Esophagus squamous epithelium (tissue), 5 donors: Measurements from ENCODE around the gene FAM186B. TPM values are rescaled to one million over a fixed set of nuclear protein-coding genes. Genes with fewer than 3 reads are reported as not detected.

Experiments used
- DNase-seq: peaks from one replicate; lab custom pipeline; 2025; lab: John Stamatoyannopoulos, UW
- H3K27ac ChIP-seq, 4 donors: fragments of 200-600 bp; sonication (generic); one replicate each; pipeline ENCODE4 v1.5.1; 2016 to 2019; ENCODE audit warnings: mild to moderate bottlenecking in 1 of 4
- H3K27me3 ChIP-seq, 4 donors: fragments of 200-600 bp; sonication (generic); 1 replicate in 3 of 4; 2 replicates in 1 of 4; pipeline versions ENCODE4 v1.5.1 to v1.6.0; 2017 to 2021; ENCODE audit warnings: antibody characterized with exemption in 1 of 4
- H3K36me3 ChIP-seq, 3 donors: fragments of 200-600 bp; sonication (generic); one replicate each; pipeline ENCODE4 v1.5.1; 2016 to 2019
- H3K4me1 ChIP-seq, 3 donors: fragments of 200-600 bp; sonication (generic); one replicate each; pipeline ENCODE4 v1.5.1; 2017 to 2019
- H3K4me3 ChIP-seq, 4 donors: fragments of 200-600 bp; sonication (generic); 1 replicate in 3 of 4; 2 replicates in 1 of 4; pipeline ENCODE4 v1.5.1; 2016 to 2019; ENCODE audit warnings: mild to moderate bottlenecking in 2 of 4, moderate library complexity in 1 of 4
- H3K9me3 ChIP-seq, 3 donors: fragments of 200-600 bp; sonication (generic); one replicate each; pipeline ENCODE4 v1.5.1; 2016 to 2019
- CTCF ChIP-seq, 6 experiments: fragments of 450-650 bp in 4 of 6; fragments of 200-600 bp in 2 of 6; sonication (generic) in 2 of 6; IDR thresholded peaks; one replicate each; pipeline ENCODE4 v1.5.1; 2016 to 2019; ENCODE audit warnings: antibody characterized with exemption in 6 of 6, mild to moderate bottlenecking in 4 of 6, moderate library complexity in 4 of 6
- POLR2A ChIP-seq, 4 donors: fragments of 450-650 bp; IDR thresholded peaks; one replicate each; pipeline ENCODE4 v1.6.1; 2017; ENCODE audit warnings: antibody characterized with exemption in 4 of 4, mild to moderate bottlenecking in 4 of 4, moderate library complexity in 3 of 4
- WGBS, 2 donors: methylation state at CpG; one replicate each; pipeline ENCODE4 v1.1.5; 2018; 5-methylcytosine and 5-hydroxymethylcytosine counted together
- intact Hi-C: fragments of 100-400 bp; cut with DNase I; formaldehyde crosslinking; loops from one replicate; pipeline ENCODE4 v1.15.0; 2022
- total RNA-seq, 4 donors: library from RNA; depleted of rRNA; stranded (reverse); fragments of >200 nt; gene quantifications; one replicate each; pipeline ENCODE4 v1.1.0, GENCODE V29; 2016
- donor health status: DM: yes; HTN: yes; CAD: no.

Gene FAM186B
- total RNA-seq, 4 donors from 2014 or later, result 0.19 to 1.1 TPM; not detected in 2

GRCh38 chr12:49580572-49581535 is 24.6 kb downstream of the FAM186B start:
- 0 to 42% methylated on average over 2 to 3 of the region's 8 CpGs for WGBS, 2 donors
- Histone ChIP-seq H3K27ac (no peak overlapping the region), H3K4me3 (no peak overlapping the region), H3K27me3 (no peaks in the 10 kb centered on the region), H3K9me3 (no peaks in the 10 kb centered on the region), H3K4me1 (peaks cover 0 to 27% (median 9%) of the 10 kb centered on the region in 3 donors), H3K36me3 (peaks cover 0 to 27% (median 5%) of the 10 kb centered on the region in 3 donors)
- TF ChIP-seq POLR2A (IDR thresholded peaks at IDR 0.05), result no peak
- TF ChIP-seq CTCF (IDR thresholded peaks at IDR 0.05), result peak; percentile 26 to 79 (median 67)
- intact Hi-C loops, result no loop called here
- DNase-seq, result no peak

- 67 to 80% methylated on average over 10 to 12 of the region's 13 CpGs for WGBS, 2 donors
- intact Hi-C loops, result no loop called here
- H3K27ac ChIP-seq, result no peak overlapping the region
- H3K4me3 ChIP-seq, result no peak overlapping the region
- H3K36me3 ChIP-seq, result peaks cover 0 to 35% (median 0%) of the 10 kb centered on the region in 3 donors
- TF ChIP-seq POLR2A (IDR thresholded peaks at IDR 0.05) (no peak), CTCF (IDR thresholded peaks at IDR 0.05) (no peak)
- H3K27me3 ChIP-seq, result no peaks in the 10 kb centered on the region
- no peaks in the 10 kb centered on the region for H3K9me3 ChIP-seq
- peaks cover 0 to 23% (median 9%) of the 10 kb centered on the region in 3 donors for H3K4me1 ChIP-seq
- no peak for DNase-seq
Observed at GRCh38 chr12:49578471-49579112, 26.8 kb downstream of the FAM186B start.

- intact Hi-C loops, result no loop called here
- H3K36me3 ChIP-seq, result peaks cover 0 to 35% (median 0%) of the 10 kb centered on the region in 3 donors
- WGBS, 2 donors, result 81 to 83% methylated on average over 9 of the region's 9 CpGs
- no peaks in the 10 kb centered on the region for H3K27me3 ChIP-seq
- peaks cover 0 to 14% (median 8%) of the 10 kb centered on the region in 3 donors for H3K4me1 ChIP-seq
- no peaks in the 10 kb centered on the region for H3K9me3 ChIP-seq
- TF ChIP-seq CTCF (IDR thresholded peaks at IDR 0.05), result no peak
- no peak for TF ChIP-seq POLR2A (IDR thresholded peaks at IDR 0.05)
- no peak overlapping the region for H3K27ac ChIP-seq
- H3K4me3 ChIP-seq, result no peak overlapping the region
- DNase-seq, result no peak
Observed at GRCh38 chr12:49577589-49578315, 27.7 kb downstream of the FAM186B start.

GRCh38 chr12:49568442-49569162 is 36.8 kb downstream of the FAM186B start:
- Histone ChIP-seq H3K27ac (peak overlapping the region; percentile 88 to 97 (median 92)), H3K36me3 (peaks cover 6 to 41% (median 14%) of the 10 kb centered on the region in 3 donors), H3K27me3 (no peaks in the 10 kb centered on the region), H3K9me3 (no peaks in the 10 kb centered on the region), H3K4me1 (peaks cover 18 to 65% (median 25%) of the 10 kb centered on the region in 3 donors), H3K4me3 (peak overlapping the region; percentile 61 to 88 (median 71))
- no peak for DNase-seq
- WGBS, 2 donors, result 1 to 2% methylated on average over 16 to 17 of the region's 19 CpGs
- intact Hi-C loops, result no loop called here
- TF ChIP-seq POLR2A (IDR thresholded peaks at IDR 0.05), result no peak
- no peak for TF ChIP-seq CTCF (IDR thresholded peaks at IDR 0.05)
